OCI-LY3 (cell line): ENCODE results near the gene DCST1.

Experiments
- EZH2phosphoT487 ChIP-seq: fragments of 200-600 bp; shearing (Covaris generic); IDR thresholded peaks from 2 replicates; pipeline ENCODE4 v1.6.1; 2018; ENCODE audit warnings: antibody characterized with exemption, mixed run types, low read depth
- TF ChIP-seq, protein P1 (sequence below): fragments of 200-600, 300-600 bp; sonication (generic); IDR thresholded peaks from 2 replicates; pipeline ENCODE4 v1.5.1; 2014; ENCODE audit warnings: antibody characterized with exemption, low read length, low read depth

DNA sequence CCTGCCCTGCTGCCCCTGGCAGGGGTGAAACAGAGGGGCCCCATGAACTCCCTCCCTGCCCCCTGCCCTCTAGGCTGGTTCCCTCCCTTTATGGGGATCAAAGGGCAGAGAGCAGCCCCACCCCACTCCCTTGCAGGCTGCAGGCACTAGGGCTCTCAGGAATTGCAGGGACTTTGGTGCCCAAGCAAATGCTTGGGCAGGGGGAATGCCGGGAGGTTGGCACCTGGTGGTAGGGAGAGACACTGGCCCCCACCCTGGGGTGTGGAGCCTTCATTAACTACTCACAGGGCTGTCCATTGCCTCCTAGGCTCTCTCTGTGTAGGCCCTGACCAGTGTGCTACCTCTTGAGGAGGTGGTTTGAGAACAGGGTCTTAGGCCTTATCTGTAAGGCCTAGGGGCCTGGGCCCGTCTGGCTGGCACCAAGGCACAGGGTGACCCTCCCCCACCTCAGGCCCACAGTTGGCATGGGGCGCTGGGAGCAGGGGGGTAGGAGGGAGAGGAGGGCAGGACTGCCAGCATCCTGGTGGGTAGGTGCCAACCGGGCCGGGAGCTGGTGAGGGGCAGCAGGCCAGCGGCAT, 26.3 kb upstream of the DCST1 start:
- TF ChIP-seq, protein P1, sequence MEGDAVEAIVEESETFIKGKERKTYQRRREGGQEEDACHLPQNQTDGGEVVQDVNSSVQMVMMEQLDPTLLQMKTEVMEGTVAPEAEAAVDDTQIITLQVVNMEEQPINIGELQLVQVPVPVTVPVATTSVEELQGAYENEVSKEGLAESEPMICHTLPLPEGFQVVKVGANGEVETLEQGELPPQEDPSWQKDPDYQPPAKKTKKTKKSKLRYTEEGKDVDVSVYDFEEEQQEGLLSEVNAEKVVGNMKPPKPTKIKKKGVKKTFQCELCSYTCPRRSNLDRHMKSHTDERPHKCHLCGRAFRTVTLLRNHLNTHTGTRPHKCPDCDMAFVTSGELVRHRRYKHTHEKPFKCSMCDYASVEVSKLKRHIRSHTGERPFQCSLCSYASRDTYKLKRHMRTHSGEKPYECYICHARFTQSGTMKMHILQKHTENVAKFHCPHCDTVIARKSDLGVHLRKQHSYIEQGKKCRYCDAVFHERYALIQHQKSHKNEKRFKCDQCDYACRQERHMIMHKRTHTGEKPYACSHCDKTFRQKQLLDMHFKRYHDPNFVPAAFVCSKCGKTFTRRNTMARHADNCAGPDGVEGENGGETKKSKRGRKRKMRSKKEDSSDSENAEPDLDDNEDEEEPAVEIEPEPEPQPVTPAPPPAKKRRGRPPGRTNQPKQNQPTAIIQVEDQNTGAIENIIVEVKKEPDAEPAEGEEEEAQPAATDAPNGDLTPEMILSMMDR = no peak
- no peak for TF ChIP-seq EZH2phosphoT487
